Measurements from ENCODE around the gene ANKRD13D.

DNA sequence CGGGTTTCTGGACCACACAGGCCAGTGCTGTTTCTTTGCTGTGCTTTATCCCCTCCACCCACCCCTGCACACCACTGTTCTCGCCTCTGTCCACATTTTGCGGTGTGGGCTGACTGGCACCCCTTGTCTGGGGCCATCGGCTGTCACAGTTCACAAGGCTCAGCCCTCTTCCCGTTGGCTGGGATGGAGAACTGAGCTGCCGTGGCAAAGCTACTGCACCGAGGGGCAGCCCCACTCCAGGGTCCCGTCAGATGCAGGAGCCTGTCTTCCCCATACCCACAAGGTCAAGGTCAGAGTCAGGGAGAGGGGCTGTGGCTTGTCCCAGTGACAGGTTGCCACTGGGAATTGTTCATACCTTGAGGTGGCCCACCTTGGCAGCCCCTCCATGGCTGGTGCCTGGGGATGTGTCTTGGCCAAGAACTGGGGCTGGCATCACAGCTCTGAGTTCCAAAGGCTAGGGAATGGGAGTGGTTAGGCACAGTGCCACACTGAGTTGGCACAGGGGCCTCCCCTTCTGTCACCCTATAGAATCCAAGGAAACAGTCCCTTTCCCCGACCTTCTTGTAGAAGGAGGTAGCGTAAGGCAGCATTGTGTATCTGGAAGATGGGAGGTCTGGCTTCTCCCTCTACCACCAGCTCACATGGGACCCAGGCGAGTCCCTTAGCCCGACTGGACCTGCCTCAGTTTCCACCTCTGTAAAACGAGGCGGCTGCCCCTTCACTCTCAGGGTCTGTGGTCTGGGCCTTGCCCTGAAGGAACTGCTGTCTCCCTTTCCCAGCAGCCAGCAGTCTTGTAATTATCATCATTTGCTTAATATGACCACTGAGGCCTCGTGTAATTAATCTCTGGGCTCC is 19.5 kb upstream of the ANKRD13D start:
- no peak for TF ChIP-seq SMC3 (IDR thresholded peaks at IDR 0.05; ENCODE audit: low read depth, low read length)
- no peak for TF ChIP-seq CTCF (IDR thresholded peaks at IDR 0.05)
- no peak for TF ChIP-seq POLR2AphosphoS5 (IDR thresholded peaks at IDR 0.05; ENCODE audit: low read depth, low read length)

Data from SK-N-SH (cell line).